Fibroblast of pulmonary artery (primary cell): ENCODE measurements around the gene MSI2.

Experiments
- DNase-seq: peaks from one replicate; pipeline ENCODE4 v3.0.0-alpha.2; 2010; ENCODE audit warnings: low read depth
- H3K4me3 ChIP-seq: replicated peaks from 2 replicates; pipeline ENCODE4 v1.5.1; 2011; ENCODE audit warnings: low read depth, mild to moderate bottlenecking, control low read depth, low read length, moderate library complexity
- TF ChIP-seq, protein P1 (sequence below): IDR thresholded peaks from 2 replicates; pipeline ENCODE4 v1.5.1; 2011; ENCODE audit warnings: mild to moderate bottlenecking, control low read depth, low read length, inconsistent platforms; ENCODE audit errors: missing control alignments

Gene MSI2

DNA sequence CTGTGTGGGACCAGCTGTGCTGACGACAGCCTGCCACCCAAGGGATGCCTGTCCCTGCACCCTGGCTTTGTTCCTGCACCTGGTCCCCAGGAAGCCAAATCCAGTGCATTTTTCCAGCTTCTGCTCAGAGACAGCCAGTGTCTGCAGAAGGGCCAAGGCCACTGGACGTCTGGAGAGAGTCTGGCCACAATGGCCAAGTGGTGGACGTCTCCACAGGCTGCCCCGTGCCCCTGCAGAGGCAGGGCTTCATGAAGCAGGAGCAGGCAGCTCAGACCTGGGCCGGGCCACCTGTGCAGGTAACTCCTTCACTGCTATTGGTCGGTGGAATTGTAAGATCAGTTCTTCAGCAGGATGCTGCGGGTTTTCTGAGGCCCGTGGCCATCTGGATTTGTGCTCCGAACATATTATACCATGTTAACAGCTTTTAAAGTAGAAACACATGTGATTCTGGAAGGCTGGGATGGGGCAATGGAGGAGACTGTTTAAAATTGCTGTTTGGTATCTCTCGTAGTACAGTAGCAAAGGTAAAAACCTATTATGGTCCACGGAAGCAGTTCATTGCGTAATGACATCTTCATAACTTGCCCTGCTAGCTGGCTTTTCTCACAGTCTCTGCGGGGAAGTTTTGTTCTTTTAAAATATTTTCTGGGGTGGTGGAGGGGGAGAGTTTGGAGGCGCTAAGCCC, 303.5 kb downstream of the MSI2 start:
- TF ChIP-seq, protein P1, sequence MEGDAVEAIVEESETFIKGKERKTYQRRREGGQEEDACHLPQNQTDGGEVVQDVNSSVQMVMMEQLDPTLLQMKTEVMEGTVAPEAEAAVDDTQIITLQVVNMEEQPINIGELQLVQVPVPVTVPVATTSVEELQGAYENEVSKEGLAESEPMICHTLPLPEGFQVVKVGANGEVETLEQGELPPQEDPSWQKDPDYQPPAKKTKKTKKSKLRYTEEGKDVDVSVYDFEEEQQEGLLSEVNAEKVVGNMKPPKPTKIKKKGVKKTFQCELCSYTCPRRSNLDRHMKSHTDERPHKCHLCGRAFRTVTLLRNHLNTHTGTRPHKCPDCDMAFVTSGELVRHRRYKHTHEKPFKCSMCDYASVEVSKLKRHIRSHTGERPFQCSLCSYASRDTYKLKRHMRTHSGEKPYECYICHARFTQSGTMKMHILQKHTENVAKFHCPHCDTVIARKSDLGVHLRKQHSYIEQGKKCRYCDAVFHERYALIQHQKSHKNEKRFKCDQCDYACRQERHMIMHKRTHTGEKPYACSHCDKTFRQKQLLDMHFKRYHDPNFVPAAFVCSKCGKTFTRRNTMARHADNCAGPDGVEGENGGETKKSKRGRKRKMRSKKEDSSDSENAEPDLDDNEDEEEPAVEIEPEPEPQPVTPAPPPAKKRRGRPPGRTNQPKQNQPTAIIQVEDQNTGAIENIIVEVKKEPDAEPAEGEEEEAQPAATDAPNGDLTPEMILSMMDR: no peak
- no peak overlapping the region for H3K4me3 ChIP-seq
- no peak for DNase-seq

DNA sequence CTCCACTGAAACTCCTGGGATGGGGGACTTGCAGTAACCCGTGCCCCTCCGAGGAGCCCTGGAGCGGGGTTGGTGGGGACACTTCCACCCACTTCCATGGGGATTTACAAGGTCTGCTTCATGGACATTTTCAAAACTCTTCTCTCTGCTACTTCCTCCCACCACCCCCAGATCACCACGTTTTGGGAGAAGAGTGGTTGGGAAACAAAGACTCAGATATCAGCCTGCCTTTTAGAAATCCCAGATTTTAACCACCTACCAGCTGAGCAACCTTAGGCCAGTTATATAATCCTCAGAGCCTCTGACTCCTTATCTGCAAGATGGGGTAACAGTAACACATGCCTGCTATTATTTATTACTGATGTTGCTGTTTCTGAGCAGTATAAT, 304.0 kb downstream of the MSI2 start:
- TF ChIP-seq, protein P1: no peak
- no peak for DNase-seq
- H3K4me3 ChIP-seq: no peak overlapping the region

DNA sequence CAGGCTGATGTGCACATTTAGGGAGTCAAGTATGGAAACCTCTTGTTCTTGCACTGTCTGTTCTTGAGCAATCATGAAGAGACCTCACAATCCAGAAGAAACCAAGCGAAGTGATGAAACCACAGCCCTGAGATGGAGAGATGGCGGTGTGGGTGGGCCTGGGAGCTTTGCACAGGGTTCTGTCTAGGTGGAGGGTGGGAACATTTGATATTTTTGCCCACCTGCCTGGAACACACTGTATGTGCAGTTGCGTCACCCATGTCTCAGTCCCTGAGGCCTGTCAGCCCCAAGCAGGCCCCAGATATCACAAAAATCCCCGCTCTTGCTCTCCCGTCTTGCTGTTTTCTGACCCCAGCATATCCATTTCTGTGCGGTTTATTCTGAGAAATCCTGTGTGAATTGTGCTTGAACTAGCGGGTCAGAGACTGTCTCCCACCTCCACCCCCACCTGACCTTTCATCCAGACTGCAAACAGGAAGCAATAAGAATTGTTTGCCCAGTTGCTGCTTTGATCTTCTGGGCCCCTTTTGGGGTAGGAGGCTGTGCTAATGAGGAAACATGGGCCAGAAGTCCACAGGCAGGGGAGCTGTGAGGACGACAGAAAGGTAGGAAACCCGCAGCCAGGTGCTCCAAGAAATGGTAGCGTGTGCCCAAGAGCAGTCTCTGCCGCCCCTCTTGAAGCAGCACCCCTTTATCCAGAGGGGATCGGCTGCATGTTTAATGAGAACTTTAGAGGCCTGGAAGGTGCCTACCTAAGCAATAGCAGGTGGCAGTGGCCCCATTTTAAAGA, 304.9 kb downstream of the MSI2 start:
- no peak for DNase-seq
- TF ChIP-seq, protein P1: no peak
- no peak overlapping the region for H3K4me3 ChIP-seq

DNA sequence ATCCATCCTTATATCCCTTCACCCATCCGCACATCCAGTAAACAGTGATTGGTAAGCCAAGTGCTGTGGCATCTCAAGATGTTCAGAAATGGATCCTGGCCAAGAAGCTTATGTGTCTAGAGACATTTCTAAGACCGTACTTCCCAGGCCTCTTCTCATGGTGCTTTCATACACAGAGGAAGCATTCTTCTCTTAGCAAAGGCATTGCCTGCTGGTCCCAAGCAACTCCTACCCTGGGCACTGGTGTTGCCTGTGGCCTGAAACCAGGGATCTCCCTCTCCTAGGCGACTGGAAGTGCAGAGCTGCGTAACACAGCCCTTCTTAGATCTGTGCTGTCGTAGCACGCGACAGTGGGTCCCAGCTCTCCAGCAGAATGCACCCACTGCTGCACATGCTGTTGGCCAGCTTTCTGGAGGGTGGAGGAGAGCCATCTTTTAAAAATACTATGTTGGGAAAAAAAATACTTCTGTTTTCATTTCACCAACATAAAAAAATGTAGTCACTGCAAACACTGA, 305.9 kb downstream of the MSI2 start:
- no peak for DNase-seq
- TF ChIP-seq, protein P1: no peak

DNA sequence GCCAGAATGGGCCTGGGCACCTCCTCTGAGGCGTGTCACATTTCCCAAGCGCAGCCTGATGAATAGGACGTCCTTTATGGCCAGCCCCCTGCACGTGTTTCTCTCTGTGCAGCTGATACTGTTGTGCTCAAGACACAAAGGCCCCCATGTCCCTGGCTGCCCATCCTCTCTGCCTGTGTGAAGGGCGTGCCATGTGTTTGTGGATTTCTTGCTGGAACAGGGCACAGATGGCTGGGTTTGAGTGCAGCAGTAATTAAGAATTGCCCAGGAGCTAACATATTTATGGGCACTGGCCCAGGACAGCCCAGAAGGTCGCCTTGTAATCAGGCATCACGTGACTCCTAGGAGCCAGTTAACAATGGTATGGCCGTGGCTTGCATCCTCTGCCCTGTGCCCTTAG, 307.6 kb downstream of the MSI2 start:
- TF ChIP-seq, protein P1: no peak
- DNase-seq: no peak
- no peak overlapping the region for H3K4me3 ChIP-seq

More for the DNA sequence above, 305.9 kb downstream of the MSI2 start:
- H3K4me3 ChIP-seq: no peak overlapping the region

DNA sequence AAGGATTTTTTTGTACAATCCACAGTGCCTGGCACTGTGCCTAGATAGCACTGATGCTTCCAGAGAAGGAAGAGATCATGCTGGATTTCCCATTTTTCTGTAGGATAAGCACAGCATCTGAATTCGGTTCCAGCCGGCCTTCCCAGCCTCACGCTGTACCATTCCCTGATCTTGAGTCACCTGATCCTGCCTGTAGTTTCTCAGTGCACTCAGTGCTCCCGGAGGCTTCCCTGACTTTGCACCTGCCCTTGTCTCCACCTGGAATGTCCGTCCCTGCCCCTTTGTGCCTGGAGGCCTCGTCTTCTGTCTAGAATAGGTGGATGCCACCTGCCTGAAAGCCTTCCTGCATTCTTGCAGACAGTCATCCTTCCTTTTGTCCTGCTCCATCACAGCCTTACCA, 308.9 kb downstream of the MSI2 start:
- no peak overlapping the region for H3K4me3 ChIP-seq
- TF ChIP-seq, protein P1: no peak
- DNase-seq: no peak
